OCI-LY3 (cell line): Measurements from ENCODE around the gene CCDC187.
"Not testable (repeated sequence)": the region's sequence is repeated elsewhere in the genome, so short reads cannot be mapped to it uniquely, and the experiment has no call there.

ENCODE experiments used
- H2AFZ ChIP-seq: fragments of 200-600, 300-600 bp; shearing (Covaris generic); 2 replicates; pipeline ENCODE4 v1.6.0; 2014; ENCODE audit warnings: antibody characterized with exemption, low read depth, low read length
- H3K27ac ChIP-seq: fragments of 200-600, 300-600 bp; sonication (generic); 2 replicates; pipeline ENCODE4 v1.5.1; 2014; ENCODE audit warnings: mild to moderate bottlenecking, low read length, moderate library complexity, mixed read lengths
- H3K27me3 ChIP-seq: fragments of 200-600, 300-600 bp; sonication (generic); 2 replicates; pipeline ENCODE4 v1.6.1; 2014; ENCODE audit warnings: low read depth, low read length, mixed read lengths
- H3K36me3 ChIP-seq: fragments of 200-600, 300-600 bp; sonication (generic); replicated peaks from 2 replicates; pipeline ENCODE3; 2014; ENCODE audit warnings: low read depth, low read length, mixed read lengths
- H3K4me1 ChIP-seq: fragments of 300-600, 200-600 bp; sonication (generic); 2 replicates; pipeline ENCODE4 v1.6.1; 2014; ENCODE audit warnings: low read length, mixed read lengths
- H3K4me2 ChIP-seq: fragments of 200-600, 300-600 bp; sonication (generic); 2 replicates; pipeline ENCODE4 v1.6.1; 2014; ENCODE audit warnings: low read length, mixed read lengths
- H3K4me3 ChIP-seq: fragments of 300-600, 200-600 bp; sonication (generic); 2 replicates; pipeline ENCODE4 v1.5.1; 2014; ENCODE audit warnings: antibody characterized with exemption, mild to moderate bottlenecking, low read length, moderate library complexity
- H3K79me2 ChIP-seq: fragments of 300-600, 200-600 bp; shearing (Covaris generic); 2 replicates; pipeline ENCODE4 v1.6.1; 2014; ENCODE audit warnings: mild to moderate bottlenecking, low read length, mixed read lengths
- H3K9ac ChIP-seq: fragments of 300-600, 200-600 bp; shearing (Covaris generic); 2 replicates; pipeline ENCODE4 v1.6.0; 2014; ENCODE audit warnings: mild to moderate bottlenecking, low read length, moderate library complexity
- H3K9me3 ChIP-seq: fragments of 200-600, 300-600 bp; shearing (Covaris generic); 2 replicates; pipeline ENCODE4 v1.6.1; 2014; ENCODE audit warnings: low read length, mixed read lengths; ENCODE audit not compliant: insufficient read depth
- H4K20me1 ChIP-seq: fragments of 200-600, 300-600 bp; sonication (generic); 2 replicates; pipeline ENCODE4 v1.6.1; 2016; ENCODE audit warnings: low read length, mixed read lengths; ENCODE audit not compliant: insufficient read depth
- CTCF ChIP-seq: fragments of 200-600, 300-600 bp; sonication (generic); IDR thresholded peaks from 2 replicates; pipeline ENCODE4 v1.5.1; 2014; ENCODE audit warnings: antibody characterized with exemption, low read length, low read depth
- EZH2phosphoT487 ChIP-seq: fragments of 200-600 bp; shearing (Covaris generic); IDR thresholded peaks from 2 replicates; pipeline ENCODE4 v1.6.1; 2018; ENCODE audit warnings: antibody characterized with exemption, mixed run types, low read depth

CCDC187 gene

GRCh38 chr9:136303825-136304416 lies at the start of gene CCDC187:
CCDC187 (minus strand) TSS chr9:136304094; CDS start chr9:136303830, 264 bp downstream.
- H3K27ac ChIP-seq = no peak within 1 kb of the TSS
- H4K20me1 ChIP-seq = no peaks in the 10 kb centered on the region
- TF ChIP-seq EZH2phosphoT487 (no peak), CTCF (no peak)
- H3K27me3 ChIP-seq = peaks cover 10% of the 10 kb centered on the region
- peaks cover 7% of the 10 kb centered on the region; the same call in 1 of the 2 replicates for H3K9me3 ChIP-seq
- peaks cover 10% of the 10 kb centered on the region for H3K4me1 ChIP-seq
- H3K79me2 ChIP-seq = no peaks in the 10 kb centered on the region
- H2AFZ ChIP-seq = no peak within 1 kb of the TSS
- H3K4me2 ChIP-seq = no peak within 1 kb of the TSS
- H3K4me3 ChIP-seq = no peak within 1 kb of the TSS
- no peak within 1 kb of the TSS for H3K9ac ChIP-seq
- no peaks in the 10 kb centered on the region for H3K36me3 ChIP-seq

- H3K27me3 ChIP-seq = peaks cover 20% of the 10 kb centered on the region
- H2AFZ ChIP-seq = no peak overlapping the region
- H3K9me3 ChIP-seq = no peaks in the 10 kb centered on the region
- no peak overlapping the region for H3K4me2 ChIP-seq
- TF ChIP-seq CTCF (no peak), EZH2phosphoT487 (no peak)
- H3K9ac ChIP-seq = no peak overlapping the region
- H3K27ac ChIP-seq = no peak overlapping the region
- H3K36me3 ChIP-seq = no peaks in the 10 kb centered on the region
- H3K4me3 ChIP-seq = no peak overlapping the region
- H3K4me1 ChIP-seq = no peaks in the 10 kb centered on the region
- no peaks in the 10 kb centered on the region for H3K79me2 ChIP-seq
- peaks cover 3% of the 10 kb centered on the region; the same call in 1 of the 2 replicates for H4K20me1 ChIP-seq
These were observed 49.2 kb upstream of the CCDC187 start for GRCh38 chr9:136353088-136353487.

GRCh38 chr9:136352682-136353081 lies 48.8 kb upstream of the CCDC187 start:
- Histone ChIP-seq H3K79me2 (no peaks in the 10 kb centered on the region), H2AFZ (no peak overlapping the region), H3K27ac (no peak overlapping the region), H3K9me3 (no peaks in the 10 kb centered on the region), H3K9ac (no peak overlapping the region), H3K4me2 (no peak overlapping the region), H4K20me1 (peaks cover 3% of the 10 kb centered on the region; the same call in 1 of the 2 replicates), H3K4me3 (no peak overlapping the region), H3K36me3 (no peaks in the 10 kb centered on the region), H3K4me1 (no peaks in the 10 kb centered on the region), H3K27me3 (peaks cover 20% of the 10 kb centered on the region)
- no peak for TF ChIP-seq CTCF
- no peak for TF ChIP-seq EZH2phosphoT487

GRCh38 chr9:136351868-136352267 lies 48.0 kb upstream of the CCDC187 start:
- H3K9ac ChIP-seq, H4K20me1 ChIP-seq, H3K27ac ChIP-seq, H3K4me1 ChIP-seq, H3K4me2 ChIP-seq, H3K4me3 ChIP-seq, H3K36me3 ChIP-seq, H3K9me3 ChIP-seq, H2AFZ ChIP-seq, H3K79me2 ChIP-seq: not testable (repeated sequence)
- peaks cover 20% of the 10 kb centered on the region for H3K27me3 ChIP-seq
